Stimulated activated CD4-positive, alpha-beta T cell treated with anti-CD3 and anti-CD28 coated beads, Interleukin-1b, Interleukin-23, amount 100 ng/mL, for 4 hours (primary cell): ENCODE data around the gene FAHD1.
"Not testable (repeated sequence)": the region's sequence is repeated elsewhere in the genome, so short reads cannot be mapped to it uniquely, and the experiment has no call there.

Experiments
- DNase-seq, 2 donors: peaks; one replicate each; pipeline ENCODE4 v3.0.0-alpha.2; 2020; ENCODE audit warnings: low read depth in 2 of 2

Gene FAHD1

GRCh38 chr16:1789643-1790045 is 37.4 kb upstream of the FAHD1 start:
- no peak for DNase-seq

DNA sequence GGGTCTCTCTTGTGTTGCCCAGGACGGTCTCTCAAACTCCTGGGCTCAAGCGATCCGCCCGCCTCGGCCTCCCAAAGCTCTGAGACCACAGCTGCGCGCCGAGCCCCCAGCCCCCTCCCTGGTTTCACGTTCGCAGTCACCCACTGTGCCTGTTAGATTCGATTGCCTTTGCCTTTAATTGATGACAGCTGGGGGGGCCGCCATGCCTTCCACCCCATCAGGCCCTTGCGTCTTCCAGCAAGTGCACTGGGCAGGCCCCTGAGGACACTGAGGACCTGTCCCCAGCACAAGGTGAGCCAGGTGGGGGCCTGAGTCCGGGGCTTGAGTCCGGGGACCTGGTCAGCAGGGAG is 36.8 kb upstream of the FAHD1 start:
- DNase-seq, result no peak

- no peak for DNase-seq
These were observed 36.3 kb upstream of the FAHD1 start for GRCh38 chr16:1790611-1791255.

DNA sequence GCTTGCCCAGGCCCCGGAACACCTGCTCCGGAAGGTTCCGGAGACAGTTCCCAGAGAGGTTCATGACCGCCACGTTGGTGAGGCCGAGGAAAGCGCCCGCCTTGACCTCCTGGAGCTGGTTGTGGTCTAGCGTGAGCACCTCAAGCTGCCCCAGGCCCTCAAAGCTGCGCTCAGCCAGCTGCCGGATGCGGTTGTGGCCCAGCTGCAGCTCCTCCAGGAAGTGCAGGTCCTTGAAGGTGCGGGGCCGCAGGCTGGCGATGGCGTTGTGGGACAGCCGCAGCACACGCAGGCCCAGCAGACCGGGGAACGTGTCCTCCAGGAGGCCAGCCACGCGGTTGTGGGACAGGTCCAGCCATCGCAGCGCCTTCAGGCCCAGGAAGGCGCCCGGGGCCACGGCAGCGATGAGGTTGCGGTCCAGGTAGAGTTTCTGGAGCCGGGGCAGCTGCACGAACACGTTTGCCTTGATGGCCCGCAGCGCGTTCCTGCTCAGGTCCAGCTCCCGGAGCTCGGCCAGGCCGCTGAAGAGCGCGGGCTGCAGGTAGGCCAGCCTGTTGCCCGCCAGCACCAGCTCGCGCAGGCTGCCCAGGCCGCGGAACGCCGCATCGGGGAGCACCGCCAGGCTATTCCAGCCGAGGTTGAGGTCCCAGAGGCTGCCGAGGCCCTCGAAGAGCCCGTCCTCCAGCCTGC is 35.6 kb upstream of the FAHD1 start:
- DNase-seq, result no peak

GRCh38 chr16:1791943-1792812 is 34.8 kb upstream of the FAHD1 start:
- DNase-seq, result no peak

- no peak for DNase-seq
These were observed 34.0 kb upstream of the FAHD1 start for GRCh38 chr16:1792836-1793577.

DNA sequence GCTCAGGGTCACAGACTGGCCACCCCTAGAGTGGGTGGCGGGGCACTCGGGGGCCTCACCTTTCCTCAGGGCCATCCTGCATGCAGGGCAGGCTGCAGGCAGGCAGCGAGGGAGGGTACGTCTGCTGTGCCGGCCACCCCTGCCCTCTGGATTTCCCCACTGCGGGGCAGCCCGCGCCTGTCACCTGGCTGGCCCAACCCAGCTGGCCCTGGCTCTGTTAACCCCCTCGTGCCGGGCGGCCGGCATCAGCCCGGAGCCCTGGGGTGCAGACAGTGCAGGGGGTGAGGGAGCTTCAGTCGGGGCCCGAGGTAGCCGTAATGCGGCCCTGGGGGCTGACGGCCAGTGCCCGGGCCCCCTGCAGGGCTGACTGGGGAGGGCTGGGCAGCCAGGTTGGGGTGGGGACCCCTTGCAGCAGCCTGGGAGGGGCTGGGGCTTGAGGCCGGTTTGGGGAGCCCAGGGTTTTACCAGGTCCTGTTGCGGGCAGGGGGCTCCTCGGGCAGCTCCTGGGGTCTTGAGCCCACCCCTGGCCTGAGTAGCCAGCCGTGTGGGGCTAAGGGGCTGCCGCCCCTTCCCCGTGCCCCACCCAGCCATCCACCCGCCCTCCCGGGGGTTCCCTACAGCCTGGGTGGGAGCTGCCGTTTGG is 33.3 kb upstream of the FAHD1 start, which contains the start of gene IGFALS:
TSS of gene IGFALS (minus strand) at position 128 of the 643 bp plus-strand sequence. CDS start at position 75, 53 bp downstream.
- DNase-seq, result no peak

DNA sequence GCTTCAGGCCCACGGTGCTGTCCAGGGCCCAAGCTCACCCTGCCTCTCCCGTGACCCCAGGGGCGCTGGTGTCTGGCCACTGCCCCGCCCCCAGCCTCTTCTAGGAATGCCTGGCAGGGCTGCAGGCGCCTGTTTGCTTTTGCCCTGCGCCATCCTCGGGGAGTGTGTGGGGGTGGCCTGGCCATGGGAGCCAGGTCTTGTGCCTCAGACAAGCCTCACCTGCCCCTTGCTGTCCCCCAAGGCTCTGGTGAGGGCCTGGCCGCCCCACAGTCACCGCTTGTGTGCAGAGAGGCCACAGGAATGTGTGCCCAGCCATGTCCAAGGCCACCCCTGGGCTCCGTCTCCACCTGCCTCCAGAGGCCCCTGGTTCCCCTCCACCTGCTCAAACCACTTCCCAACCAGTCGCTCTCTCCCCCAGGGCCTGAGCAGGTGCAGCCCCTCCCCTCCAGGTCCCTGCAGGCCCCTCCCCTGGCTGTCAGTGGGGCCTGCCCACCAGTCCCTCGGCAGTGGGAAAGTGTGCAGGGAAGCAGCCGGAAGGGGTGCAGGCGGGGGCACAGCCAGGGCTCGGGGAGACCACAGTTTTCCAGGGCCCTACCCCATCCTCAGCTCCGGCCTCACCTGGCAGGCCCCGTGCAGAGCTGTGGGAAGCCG is 32.7 kb upstream of the FAHD1 start:
- no peak for DNase-seq

- no peak for DNase-seq
These were observed 31.9 kb upstream of the FAHD1 start for GRCh38 chr16:1794908-1795666.

GRCh38 chr16:1799263-1799662 is 27.7 kb upstream of the FAHD1 start:
- DNase-seq, result not testable (repeated sequence)

- no peak for DNase-seq
These were observed 26.3 kb upstream of the FAHD1 start for GRCh38 chr16:1800701-1801100.

DNA sequence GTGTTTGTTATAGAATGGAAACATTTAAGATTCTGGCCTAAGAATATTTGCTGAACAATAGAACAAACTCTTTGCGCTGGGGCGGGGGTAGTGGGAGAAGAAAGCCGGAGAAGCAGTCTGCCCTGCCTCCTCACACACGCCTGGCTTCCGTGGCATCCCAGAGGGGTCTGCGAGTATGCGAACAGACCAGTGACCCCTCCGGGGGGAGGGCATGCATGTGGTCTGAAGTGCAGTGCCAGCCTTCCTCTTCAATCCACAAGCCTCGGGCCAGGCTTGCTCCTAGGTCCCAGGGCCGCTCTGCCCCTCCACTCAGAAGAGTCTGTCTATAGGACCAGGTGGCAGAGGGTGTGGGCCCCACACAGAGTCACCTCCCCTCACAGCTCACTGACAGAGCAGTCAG is 19.4 kb upstream of the FAHD1 start:
- no peak for DNase-seq

DNA sequence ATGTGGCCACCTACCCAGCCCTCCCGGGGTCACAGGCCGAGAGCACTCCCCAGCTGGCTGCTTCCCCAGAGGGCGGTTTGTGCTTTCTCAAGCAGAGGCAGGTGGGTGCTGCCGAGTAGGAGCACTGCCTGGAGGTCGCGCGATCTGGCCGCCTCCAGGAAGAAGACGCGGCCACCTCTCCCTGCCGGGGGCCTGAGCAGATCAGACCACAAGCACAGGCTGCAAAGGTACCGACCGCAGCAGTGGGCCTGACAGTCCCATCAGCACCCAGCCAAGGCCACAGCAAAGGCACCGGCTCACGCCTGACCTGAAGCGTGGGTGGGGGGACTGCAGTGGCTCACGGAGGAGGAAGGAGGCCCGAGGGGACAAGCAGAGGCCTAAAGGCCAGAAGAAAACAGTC is 18.3 kb upstream of the FAHD1 start:
- no peak for DNase-seq

GRCh38 chr16:1809281-1809801 is 17.7 kb upstream of the FAHD1 start:
- DNase-seq, result no peak

DNA sequence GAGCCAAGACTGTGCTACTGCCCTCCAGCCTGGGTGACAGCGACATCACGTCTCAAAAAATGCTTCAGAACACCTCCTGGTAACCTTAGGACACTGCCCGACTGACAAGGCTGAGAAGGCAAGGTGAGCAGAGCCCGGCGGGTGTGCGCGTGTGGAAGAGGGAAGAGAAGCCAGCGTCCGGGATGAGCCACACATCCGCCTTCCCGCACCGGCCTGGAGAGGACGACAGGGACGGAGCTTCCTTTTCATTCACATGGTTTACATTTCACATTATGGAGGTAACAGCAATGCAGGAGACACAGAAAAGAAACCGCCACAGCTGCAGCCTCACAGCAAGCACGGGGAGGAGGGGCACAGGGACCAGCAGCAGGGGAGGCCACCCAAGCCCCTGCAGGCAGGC is 16.9 kb upstream of the FAHD1 start:
- no peak for DNase-seq

GRCh38 chr16:1810536-1810935 is 16.5 kb upstream of the FAHD1 start:
- DNase-seq, result no peak

- peak; percentile 33 for DNase-seq
These were observed 14.3 kb upstream of the FAHD1 start for GRCh38 chr16:1812732-1813163.

DNA sequence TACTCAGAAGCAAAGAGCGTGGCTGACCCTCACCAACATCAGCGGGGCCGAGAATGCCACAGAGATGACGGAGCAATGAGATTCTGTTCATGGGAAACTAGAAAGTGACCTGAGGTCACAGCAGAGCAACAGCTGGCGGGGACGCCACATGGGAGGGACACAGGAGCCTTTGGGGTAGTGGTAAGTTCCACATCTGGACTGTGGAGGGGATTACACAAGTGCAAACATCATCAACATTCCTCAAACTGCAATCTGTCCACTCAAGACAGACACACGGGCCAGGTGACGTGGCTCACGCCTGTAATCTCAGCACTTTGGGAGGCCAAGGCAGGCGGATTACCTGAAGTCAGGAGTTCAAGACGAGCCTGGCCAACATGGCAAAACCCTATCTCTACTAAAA is 11.5 kb upstream of the FAHD1 start:
- DNase-seq, result no peak

DNA sequence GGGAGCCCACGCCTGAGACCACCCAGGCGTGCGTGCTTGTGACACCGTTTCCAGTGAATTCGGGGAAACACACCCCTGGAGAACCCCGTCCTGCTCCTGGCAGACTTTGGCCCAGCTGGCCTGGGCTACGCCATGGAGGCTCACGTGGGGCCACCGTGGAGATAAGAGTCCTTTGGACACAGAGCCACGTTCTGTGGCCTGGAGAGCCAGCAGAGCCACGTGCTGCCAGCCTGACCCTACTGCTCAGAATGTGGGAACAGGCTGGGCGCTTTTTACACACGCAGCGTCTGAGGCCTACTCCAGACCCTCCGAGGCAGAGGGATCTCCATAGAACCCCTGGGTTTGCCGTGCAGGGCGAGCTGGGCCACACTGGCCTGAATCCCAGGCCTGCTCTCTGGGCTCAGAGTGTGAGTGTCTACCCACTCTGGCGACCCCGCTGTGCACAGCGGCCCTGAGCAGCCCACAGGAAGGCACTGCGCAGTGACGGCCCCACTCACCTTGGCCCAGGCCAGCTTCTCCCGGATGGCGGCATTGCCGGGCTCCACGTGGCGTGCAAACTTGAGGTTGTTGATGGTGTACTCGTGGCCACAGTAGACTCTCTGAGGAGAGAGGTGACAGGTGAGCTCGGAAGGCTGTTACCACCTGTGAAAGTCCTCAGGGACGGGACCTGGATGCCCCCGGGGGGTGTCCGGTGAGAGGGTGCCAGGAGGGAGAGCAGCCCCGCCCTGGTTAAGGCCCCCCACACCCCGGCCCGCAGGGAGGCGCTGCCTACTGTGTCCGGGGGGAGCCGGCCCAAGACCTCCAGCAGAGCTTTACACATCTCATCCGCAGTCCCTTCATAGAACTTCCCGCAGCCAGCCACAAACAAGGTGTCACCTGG is 10.4 kb upstream of the FAHD1 start:
- DNase-seq, result no peak
